ENCODE data around the gene ARHGEF10L.

ARHGEF10L gene

GRCh38 chr1:17653276-17653675 lies 113.8 kb downstream of the ARHGEF10L start:
- no peak overlapping the region for H3K4me3 ChIP-seq (ENCODE audit: control insufficient read depth, low read depth, low read length)
- TF ChIP-seq CTCF (IDR thresholded peaks at IDR 0.05; ENCODE audit: control insufficient read depth, insufficient read depth, low read depth, low read length, missing control alignments): no peak
- no peak for DNase-seq (ENCODE audit: low read depth)

GRCh38 chr1:17653728-17654351 lies 114.3 kb downstream of the ARHGEF10L start:
- H3K4me3 ChIP-seq (ENCODE audit: control insufficient read depth, low read depth, low read length): no peak overlapping the region
- peak; percentile 88 for TF ChIP-seq CTCF (IDR thresholded peaks at IDR 0.05; ENCODE audit: control insufficient read depth, insufficient read depth, low read depth, low read length, missing control alignments)
- no peak for DNase-seq (ENCODE audit: low read depth)

GRCh38 chr1:17654519-17654918 lies 115.0 kb downstream of the ARHGEF10L start:
- H3K4me3 ChIP-seq (ENCODE audit: control insufficient read depth, low read depth, low read length): no peak overlapping the region
- TF ChIP-seq CTCF (IDR thresholded peaks at IDR 0.05; ENCODE audit: control insufficient read depth, insufficient read depth, low read depth, low read length, missing control alignments): no peak
- DNase-seq (ENCODE audit: low read depth): no peak

- H3K4me3 ChIP-seq (ENCODE audit: control insufficient read depth, low read depth, low read length): no peak overlapping the region
- TF ChIP-seq CTCF (IDR thresholded peaks at IDR 0.05; ENCODE audit: control insufficient read depth, insufficient read depth, low read depth, low read length, missing control alignments): no peak
- DNase-seq (ENCODE audit: low read depth): no peak
Measured at GRCh38 chr1:17655169-17655568, 115.7 kb downstream of the ARHGEF10L start.

- TF ChIP-seq CTCF (IDR thresholded peaks at IDR 0.05; ENCODE audit: control insufficient read depth, insufficient read depth, low read depth, low read length, missing control alignments): no peak
- H3K4me3 ChIP-seq (ENCODE audit: control insufficient read depth, low read depth, low read length): no peak overlapping the region
Measured at GRCh38 chr1:17655922-17656321, 116.4 kb downstream of the ARHGEF10L start.

GRCh38 chr1:17657436-17657835 lies 117.9 kb downstream of the ARHGEF10L start:
- H3K4me3 ChIP-seq (ENCODE audit: control insufficient read depth, low read depth, low read length): no peak overlapping the region
- no peak for TF ChIP-seq CTCF (IDR thresholded peaks at IDR 0.05; ENCODE audit: control insufficient read depth, insufficient read depth, low read depth, low read length, missing control alignments)
- no peak for DNase-seq (ENCODE audit: low read depth)

More at GRCh38 chr1:17655922-17656321, 116.4 kb downstream of the ARHGEF10L start:
- DNase-seq (ENCODE audit: low read depth): no peak
